Neutrophil (primary cell): ENCODE results near the gene ADGRV1.
"Not testable (repeated sequence)": the region's sequence is repeated elsewhere in the genome, so short reads cannot be mapped to it uniquely, and the experiment has no call there.

ENCODE experiments used
- H3K27ac ChIP-seq: fragments of 200-600 bp; sonication (generic); 2 replicates; pipeline ENCODE4 v1.5.1; 2016; ENCODE audit warnings: mild to moderate bottlenecking, moderate library complexity
- H3K27me3 ChIP-seq: fragments of 200-600 bp; sonication (generic); 2 replicates; pipeline ENCODE4 v1.6.0; 2016; ENCODE audit warnings: mild to moderate bottlenecking
- H3K36me3 ChIP-seq: fragments of 200-600 bp; sonication (generic); 2 replicates; pipeline ENCODE4 v1.5.1; 2017
- H3K4me1 ChIP-seq, 2 experiments: fragments of 200-600 bp in 1 of 2; sonication (generic) in 1 of 2; 1 replicate in 1 of 2; 2 replicates in 1 of 2; pipeline versions ENCODE4 v1.5.1 to v1.6.1; 2013 to 2016; ENCODE audit warnings: low read depth in 1 of 2, low read length in 1 of 2, mild to moderate bottlenecking in 1 of 2, moderate library complexity in 1 of 2; ENCODE audit not compliant: control insufficient read depth in 1 of 2, insufficient read depth in 1 of 2
- H3K4me3 ChIP-seq, 2 experiments: fragments of 200-600 bp in 1 of 2; sonication (generic) in 1 of 2; 1 replicate in 1 of 2; 2 replicates in 1 of 2; pipeline ENCODE4 v1.5.1; 2013 to 2016; ENCODE audit warnings: low read depth in 1 of 2, low read length in 1 of 2, mild to moderate bottlenecking in 1 of 2, moderate library complexity in 1 of 2
- H3K9me3 ChIP-seq: fragments of 200-600 bp; sonication (generic); 2 replicates; pipeline ENCODE4 v1.5.1; 2016
- TF ChIP-seq, protein P1 (sequence below): fragments of 200-600 bp; sonication (generic); IDR thresholded peaks from 2 replicates; pipeline ENCODE4 v1.5.1; 2016; ENCODE audit warnings: antibody characterized with exemption

ADGRV1 gene

GRCh38 chr5:90834711-90835110, 276.1 kb downstream of the ADGRV1 start:
- no peaks in the 10 kb centered on the region for H3K27me3 ChIP-seq
- H3K9me3 ChIP-seq, result no peaks in the 10 kb centered on the region
- no peaks in the 10 kb centered on the region for H3K4me1 ChIP-seq
- no peak overlapping the region for H3K4me3 ChIP-seq
- H3K27ac ChIP-seq, result no peak overlapping the region
- no peaks in the 10 kb centered on the region for H3K36me3 ChIP-seq
- TF ChIP-seq, protein P1, sequence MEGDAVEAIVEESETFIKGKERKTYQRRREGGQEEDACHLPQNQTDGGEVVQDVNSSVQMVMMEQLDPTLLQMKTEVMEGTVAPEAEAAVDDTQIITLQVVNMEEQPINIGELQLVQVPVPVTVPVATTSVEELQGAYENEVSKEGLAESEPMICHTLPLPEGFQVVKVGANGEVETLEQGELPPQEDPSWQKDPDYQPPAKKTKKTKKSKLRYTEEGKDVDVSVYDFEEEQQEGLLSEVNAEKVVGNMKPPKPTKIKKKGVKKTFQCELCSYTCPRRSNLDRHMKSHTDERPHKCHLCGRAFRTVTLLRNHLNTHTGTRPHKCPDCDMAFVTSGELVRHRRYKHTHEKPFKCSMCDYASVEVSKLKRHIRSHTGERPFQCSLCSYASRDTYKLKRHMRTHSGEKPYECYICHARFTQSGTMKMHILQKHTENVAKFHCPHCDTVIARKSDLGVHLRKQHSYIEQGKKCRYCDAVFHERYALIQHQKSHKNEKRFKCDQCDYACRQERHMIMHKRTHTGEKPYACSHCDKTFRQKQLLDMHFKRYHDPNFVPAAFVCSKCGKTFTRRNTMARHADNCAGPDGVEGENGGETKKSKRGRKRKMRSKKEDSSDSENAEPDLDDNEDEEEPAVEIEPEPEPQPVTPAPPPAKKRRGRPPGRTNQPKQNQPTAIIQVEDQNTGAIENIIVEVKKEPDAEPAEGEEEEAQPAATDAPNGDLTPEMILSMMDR, result no peak

GRCh38 chr5:90843443-90843842, 284.8 kb downstream of the ADGRV1 start:
- Histone ChIP-seq H3K27ac (no peak overlapping the region), H3K36me3 (no peaks in the 10 kb centered on the region), H3K4me1 (no peaks in the 10 kb centered on the region), H3K27me3 (no peaks in the 10 kb centered on the region), H3K4me3 (no peak overlapping the region), H3K9me3 (no peaks in the 10 kb centered on the region)
- TF ChIP-seq, protein P1, result no peak

DNA sequence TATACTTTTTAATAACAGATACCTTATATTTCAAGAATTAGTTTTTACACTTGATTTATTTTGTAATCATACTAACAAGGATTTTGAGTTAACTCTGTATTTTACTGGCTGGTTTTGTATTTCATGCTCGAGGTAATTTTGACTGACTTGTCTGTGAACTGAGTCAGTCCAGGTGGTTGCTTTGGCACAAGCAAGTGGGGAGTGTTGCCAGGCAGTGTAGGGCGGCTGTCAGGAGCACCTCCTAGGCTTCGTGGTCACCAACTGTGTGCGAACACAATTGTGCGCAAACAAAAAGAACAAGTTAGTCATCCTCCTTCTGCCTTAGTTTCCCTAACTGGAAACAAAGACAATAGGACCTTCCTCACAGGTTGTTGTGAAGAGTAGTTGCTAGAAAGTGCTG, 286.3 kb downstream of the ADGRV1 start:
- H3K36me3 ChIP-seq, result no peaks in the 10 kb centered on the region
- H3K9me3 ChIP-seq, result no peaks in the 10 kb centered on the region
- H3K4me1 ChIP-seq, result no peaks in the 10 kb centered on the region
- H3K27me3 ChIP-seq, result no peaks in the 10 kb centered on the region
- no peak overlapping the region for H3K27ac ChIP-seq
- TF ChIP-seq, protein P1, result no peak
- no peak overlapping the region for H3K4me3 ChIP-seq

DNA sequence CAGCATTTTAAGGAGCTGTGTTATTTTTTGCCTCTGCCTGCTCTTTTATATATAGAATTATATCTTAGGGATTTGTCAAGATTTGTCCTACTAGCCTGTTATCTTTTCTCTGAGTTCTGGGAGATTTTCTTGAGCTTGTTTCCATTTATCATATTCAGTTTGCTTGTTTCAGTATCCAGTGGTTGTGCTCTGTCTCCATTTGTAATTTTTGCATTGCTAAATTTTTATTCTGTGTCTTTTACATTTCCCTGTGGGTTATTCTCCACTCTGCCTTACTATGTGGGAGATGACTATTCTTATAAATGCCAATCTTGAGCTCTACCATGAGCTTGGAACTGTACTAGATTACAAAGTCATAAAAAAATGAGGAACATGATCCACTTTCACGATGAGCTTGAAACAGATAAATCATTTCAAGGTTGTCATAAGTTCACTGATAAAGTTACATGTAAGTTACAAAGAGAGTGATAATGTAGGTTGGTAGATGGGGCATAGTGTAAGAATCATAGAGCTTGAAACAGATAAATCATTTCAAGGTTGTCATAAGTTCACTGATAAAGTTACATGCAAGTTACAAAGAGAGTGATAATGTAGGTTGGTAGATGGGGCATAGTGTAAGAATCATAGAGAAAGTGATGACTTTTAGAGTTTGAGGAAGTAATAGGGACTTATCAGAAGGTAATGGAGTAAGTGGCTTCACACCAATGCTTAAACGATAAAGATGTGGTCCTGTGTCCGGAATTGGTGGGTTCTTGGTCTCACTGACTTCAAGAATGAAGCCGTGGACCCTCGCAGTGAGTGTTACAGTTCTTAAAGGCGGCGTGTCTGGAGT, 287.3 kb downstream of the ADGRV1 start:
- no peaks in the 10 kb centered on the region for H3K27me3 ChIP-seq
- H3K4me3 ChIP-seq, result no peak overlapping the region
- TF ChIP-seq, protein P1, result no peak
- H3K4me1 ChIP-seq, result no peaks in the 10 kb centered on the region
- no peaks in the 10 kb centered on the region for H3K36me3 ChIP-seq
- no peak overlapping the region for H3K27ac ChIP-seq
- H3K9me3 ChIP-seq, result no peaks in the 10 kb centered on the region

- not testable (repeated sequence) for H3K36me3 ChIP-seq, H3K9me3 ChIP-seq, H3K27me3 ChIP-seq, H3K27ac ChIP-seq, H3K4me3 ChIP-seq, H3K4me1 ChIP-seq
Observed at GRCh38 chr5:90847606-90848005, 289.0 kb downstream of the ADGRV1 start.

DNA sequence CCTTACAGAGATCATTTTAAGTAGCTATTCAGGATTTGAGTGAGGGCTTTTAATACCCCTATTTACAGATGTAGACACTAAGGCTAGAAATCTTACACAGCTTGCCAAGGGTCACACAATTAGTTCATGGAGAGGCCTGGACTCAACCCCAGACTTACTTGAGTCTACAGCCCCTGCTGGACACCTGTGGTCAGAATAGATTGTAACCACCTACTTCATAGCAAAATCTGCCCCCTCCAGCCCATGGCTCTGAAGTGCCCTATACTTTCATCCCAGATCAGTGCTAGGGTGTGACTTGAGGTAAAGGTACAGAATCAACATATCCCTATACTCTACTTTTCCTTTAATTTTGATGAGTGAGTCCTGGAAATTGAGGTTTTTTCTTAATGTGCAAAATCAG, 291.3 kb downstream of the ADGRV1 start:
- no peak overlapping the region for H3K27ac ChIP-seq
- TF ChIP-seq, protein P1, result no peak
- H3K4me1 ChIP-seq, result no peaks in the 10 kb centered on the region
- H3K36me3 ChIP-seq, result no peaks in the 10 kb centered on the region
- no peaks in the 10 kb centered on the region for H3K9me3 ChIP-seq
- no peak overlapping the region for H3K4me3 ChIP-seq
- H3K27me3 ChIP-seq, result no peaks in the 10 kb centered on the region
